ENCODE measurements around the gene BRD3. TPM values are rescaled to one million over a fixed set of nuclear protein-coding genes. Genes with fewer than 3 reads are reported as not detected.

Gene BRD3
- polyA plus RNA-seq, 3 donors, result 6.3 to 15.9 (median 8.4) TPM

DNA sequence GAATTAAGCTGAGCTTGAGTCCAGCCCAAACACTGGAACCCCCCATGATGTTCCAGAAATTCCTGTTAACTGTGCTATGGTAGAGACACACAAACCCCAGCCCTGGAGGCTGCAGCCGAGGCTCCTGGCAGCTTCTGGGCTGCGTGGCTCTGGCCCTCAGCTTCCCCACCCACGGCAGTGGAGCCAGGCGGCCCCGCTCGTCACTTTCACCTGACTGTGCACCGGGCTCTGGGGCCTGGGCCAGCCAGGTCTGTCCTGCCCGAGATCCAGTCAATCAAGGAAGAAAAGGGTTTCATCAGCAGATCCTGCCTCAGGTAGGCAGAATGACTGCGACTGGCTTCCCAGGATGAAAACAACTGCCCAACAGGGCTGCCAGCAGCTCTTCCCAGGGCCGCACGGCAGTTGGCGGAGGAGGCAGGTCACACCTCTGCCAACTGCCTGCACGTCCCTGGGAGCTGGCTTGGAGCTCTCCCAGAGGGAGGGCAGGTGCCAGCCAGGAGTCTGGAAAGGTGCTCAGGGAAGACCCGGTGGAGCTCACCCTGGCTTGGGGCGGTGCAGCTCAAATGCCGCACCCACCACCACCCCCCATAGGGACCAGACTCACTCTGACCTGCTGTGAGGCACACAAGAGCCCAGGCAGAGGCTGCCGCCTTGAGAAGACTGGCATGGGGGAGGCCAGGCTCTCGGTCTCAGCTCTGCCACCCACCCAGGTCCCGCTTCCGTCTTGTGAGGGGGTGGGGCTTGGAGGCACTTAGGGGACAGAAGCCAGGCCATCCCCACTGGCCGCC is 20.7 kb downstream of the BRD3 start:
- WGBS, 3 donors, result 79 to 90% (median 90%) methylated on average over 21 of the region's 21 CpGs
- no peak overlapping the region for H3K27ac ChIP-seq (ENCODE audit: low read depth, low read length)

- H3K27ac ChIP-seq (ENCODE audit: low read depth, low read length), result no peak overlapping the region
- 85 to 87% (median 87%) methylated on average over 26 of the region's 26 CpGs for WGBS, 3 donors
These were observed 21.8 kb downstream of the BRD3 start for GRCh38 chr9:134045841-134046544.

- H3K27ac ChIP-seq (ENCODE audit: low read depth, low read length), result no peak overlapping the region
- WGBS, 3 donors, result 88 to 94% (median 90%) methylated on average over 12 of the region's 12 CpGs
These were observed 22.9 kb downstream of the BRD3 start for GRCh38 chr9:134044944-134045343.

DNA sequence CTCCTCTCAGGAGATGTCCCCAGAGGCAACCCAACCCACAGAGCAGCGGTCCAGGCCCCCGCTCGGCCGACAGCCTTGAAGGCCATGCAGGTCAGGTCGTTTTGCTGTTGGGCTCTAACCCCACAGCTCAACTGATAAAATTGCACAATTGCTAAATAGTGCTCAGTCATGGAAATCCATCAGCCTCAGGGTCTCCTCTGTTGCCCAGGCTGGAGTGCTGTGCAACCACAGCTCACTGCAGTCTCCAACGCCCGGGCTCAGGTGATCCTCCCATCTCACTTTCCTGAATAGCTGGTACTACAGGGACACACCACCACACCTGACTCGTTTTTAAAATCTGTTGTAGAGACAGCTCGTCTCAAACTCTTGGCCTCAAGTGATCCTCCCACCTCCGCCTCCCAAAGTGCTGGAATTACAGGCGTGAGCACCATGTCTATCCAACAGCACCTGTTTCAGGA is 24.3 kb downstream of the BRD3 start:
- 62 to 84% (median 72%) methylated on average over 11 of the region's 11 CpGs for WGBS, 3 donors
- H3K27ac ChIP-seq (ENCODE audit: low read depth, low read length), result no peak overlapping the region

DNA sequence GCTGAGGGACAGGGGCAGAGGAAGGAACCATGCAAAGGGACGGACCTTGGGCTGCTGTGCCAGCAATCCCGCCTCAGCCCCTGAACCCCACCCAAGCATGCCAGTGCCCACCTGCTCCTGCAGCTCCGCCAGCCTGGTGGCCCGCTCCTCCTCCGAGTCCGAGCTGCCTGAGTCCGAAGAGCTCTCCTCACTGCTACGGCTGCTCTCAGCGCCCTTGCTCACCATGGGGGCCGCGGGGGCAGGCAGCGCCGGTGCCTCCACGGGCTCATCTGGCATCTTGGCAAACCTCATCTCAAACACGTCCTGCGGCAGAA is 26.2 kb downstream of the BRD3 start:
- H3K27ac ChIP-seq (ENCODE audit: low read depth, low read length), result no peak overlapping the region
- 87 to 93% (median 92%) methylated on average over 15 to 16 of the region's 16 CpGs for WGBS, 3 donors

DNA sequence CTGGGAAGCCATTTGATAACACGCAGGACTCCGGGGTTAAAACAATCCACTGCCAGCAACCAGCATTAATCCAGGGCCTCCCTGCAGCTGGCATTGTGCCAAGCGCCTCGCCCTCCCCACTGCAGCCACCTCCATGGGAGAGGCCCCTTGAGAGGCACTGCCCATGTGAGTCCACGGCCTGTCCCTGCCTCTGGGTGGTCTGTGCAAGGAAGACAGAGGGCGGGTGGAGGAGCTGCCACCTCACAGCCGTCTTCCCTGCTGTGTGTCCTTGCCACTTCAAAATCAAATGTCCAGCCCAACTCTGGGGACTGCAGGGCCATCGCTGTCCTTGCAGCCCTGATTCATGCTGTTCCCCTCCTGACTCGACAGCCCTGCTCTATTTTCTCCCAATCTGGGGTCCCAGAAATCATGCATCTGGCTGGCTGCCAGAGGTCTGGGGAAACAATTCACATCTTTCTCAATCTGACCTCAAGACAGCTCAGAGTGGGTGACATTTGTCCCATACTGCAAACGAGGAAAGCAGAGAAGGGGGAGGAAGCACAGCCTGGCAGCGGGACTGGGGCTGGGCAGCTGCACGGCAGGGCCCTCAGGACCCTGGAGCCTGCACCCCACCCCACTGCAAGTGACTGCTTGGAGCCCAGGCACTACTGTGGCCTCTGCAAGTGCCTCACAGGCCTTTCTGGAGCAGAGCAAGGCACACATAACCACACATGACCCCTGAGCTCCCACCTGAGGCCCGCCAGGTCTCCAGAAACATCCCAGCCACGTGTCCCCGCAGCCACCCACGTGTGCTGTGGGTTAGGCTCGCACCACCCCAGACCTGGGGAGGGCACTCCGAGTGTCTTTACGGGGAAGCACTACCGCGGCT is 26.8 kb downstream of the BRD3 start:
- no peak overlapping the region for H3K27ac ChIP-seq (ENCODE audit: low read depth, low read length)
- 61 to 73% (median 64%) methylated on average over 18 to 21 of the region's 21 CpGs for WGBS, 3 donors

GRCh38 chr9:134040176-134040565 is 27.7 kb downstream of the BRD3 start:
- H3K27ac ChIP-seq (ENCODE audit: low read depth, low read length), result no peak overlapping the region
- WGBS, 3 donors, result 93 to 97% (median 95%) methylated on average over 17 of the region's 17 CpGs

GRCh38 chr9:134039386-134040175 is 28.2 kb downstream of the BRD3 start:
- no peak overlapping the region for H3K27ac ChIP-seq (ENCODE audit: low read depth, low read length)
- 89 to 96% (median 92%) methylated on average over 20 of the region's 20 CpGs for WGBS, 3 donors

DNA sequence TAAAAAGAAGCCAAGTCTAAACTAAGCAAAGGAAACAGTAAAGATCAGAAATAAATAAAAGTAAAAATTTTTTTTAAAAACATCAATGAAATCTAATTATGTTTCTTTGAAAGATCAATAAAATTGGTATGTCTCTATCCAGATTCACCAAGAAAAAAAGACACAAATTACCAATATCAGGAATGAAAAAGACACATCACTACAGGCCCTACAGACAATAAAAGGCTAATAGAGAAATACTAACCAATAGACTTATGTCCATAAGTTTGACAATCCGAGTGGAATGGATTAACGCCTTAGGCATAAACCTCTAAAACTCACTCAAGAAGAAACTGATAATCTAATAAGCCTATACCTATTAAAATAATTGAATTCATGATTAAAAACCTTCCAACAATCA is 30.2 kb downstream of the BRD3 start:
- H3K27ac ChIP-seq (ENCODE audit: low read depth, low read length), result no peak overlapping the region
- WGBS, 3 donors, result 96 to 100% (median 98%) methylated on average over 2 of the region's 2 CpGs

DNA sequence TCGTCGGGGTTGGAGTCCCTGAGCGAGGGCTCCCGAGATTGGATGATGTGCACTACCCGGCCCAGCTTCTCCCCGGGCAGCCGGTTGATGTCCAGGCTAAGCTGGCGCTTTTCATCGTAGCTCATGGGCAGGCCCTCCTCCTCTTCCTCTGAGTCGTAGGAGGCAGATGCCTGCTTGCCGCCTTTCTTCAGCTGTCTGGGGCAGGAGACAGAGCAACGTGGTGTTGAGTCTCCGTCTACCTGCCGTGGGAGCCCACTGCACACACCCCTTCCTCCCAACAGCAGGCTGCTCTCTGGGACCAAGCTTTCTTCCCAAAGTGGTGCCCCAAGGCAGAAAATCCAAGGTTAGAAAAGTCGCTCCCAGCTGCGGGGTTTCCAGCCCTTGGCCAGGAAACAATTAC is 31.7 kb downstream of the BRD3 start:
- no peak overlapping the region for H3K27ac ChIP-seq (ENCODE audit: low read depth, low read length)
- 93 to 95% (median 95%) methylated on average over 16 of the region's 16 CpGs for WGBS, 3 donors

GRCh38 chr9:134035041-134036039 is 32.5 kb downstream of the BRD3 start:
- no peak overlapping the region for H3K27ac ChIP-seq (ENCODE audit: low read depth, low read length)
- WGBS, 3 donors, result 94 to 95% (median 94%) methylated on average over 28 of the region's 28 CpGs

- 94 to 95% (median 95%) methylated on average over 19 of the region's 19 CpGs for WGBS, 3 donors
- H3K27ac ChIP-seq (ENCODE audit: low read depth, low read length), result no peak overlapping the region
These were observed 33.4 kb downstream of the BRD3 start for GRCh38 chr9:134034215-134035040.

- WGBS, 3 donors, result 93 to 94% (median 94%) methylated on average over 26 of the region's 26 CpGs
- H3K27ac ChIP-seq (ENCODE audit: low read depth, low read length), result no peak overlapping the region
These were observed 34.2 kb downstream of the BRD3 start for GRCh38 chr9:134033516-134034214.

DNA sequence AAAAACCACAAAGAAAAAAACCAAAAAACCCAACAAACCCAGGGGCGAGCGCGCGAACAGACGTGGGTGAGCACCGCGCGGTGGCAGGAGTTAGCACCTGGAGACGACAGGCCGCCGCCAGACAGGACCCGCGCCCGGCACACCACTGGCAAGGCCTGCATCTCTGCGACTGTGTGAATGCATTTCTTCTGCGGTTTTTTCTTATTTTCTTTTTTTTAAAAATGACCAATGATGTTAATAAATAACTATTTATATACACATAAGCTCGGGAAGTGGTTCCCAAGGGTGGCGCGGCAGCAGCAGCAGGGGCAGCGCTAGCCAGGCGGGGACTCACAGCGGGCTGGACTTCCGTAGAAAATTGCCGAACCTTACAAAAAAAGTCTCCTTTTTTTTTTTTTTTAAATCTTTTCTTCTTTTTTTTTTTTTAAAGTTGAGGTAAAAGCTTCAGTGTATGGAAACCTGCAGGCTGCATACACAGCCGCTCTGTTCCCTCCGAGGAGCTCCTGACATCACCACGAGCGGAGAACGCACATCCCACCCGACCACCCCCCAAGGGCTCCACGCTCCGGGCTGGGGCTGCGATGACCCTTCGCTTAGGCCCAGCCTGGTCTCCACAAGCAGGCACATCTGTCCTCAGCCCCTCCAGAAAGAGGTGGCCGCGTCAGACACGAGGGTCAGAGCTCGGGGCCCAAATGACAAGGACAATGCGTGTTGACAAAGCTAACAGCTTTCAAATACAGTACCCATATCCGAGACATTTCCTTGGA is 35.2 kb downstream of the BRD3 start:
- no peak overlapping the region for H3K27ac ChIP-seq (ENCODE audit: low read depth, low read length)
- 91 to 96% (median 96%) methylated on average over 40 of the region's 40 CpGs for WGBS, 3 donors

- 83 to 91% (median 87%) methylated on average over 14 of the region's 14 CpGs for WGBS, 3 donors
- no peak overlapping the region for H3K27ac ChIP-seq (ENCODE audit: low read depth, low read length)
These were observed 36.0 kb downstream of the BRD3 start for GRCh38 chr9:134031783-134032182.
